SK-N-SH (cell line): ENCODE measurements around the gene HDAC8.

Source experiments
- CTCF ChIP-seq: fragments of 200-600 bp; sonication (generic); IDR thresholded peaks from 2 replicates; pipeline ENCODE4 v1.6.1; 2017; ENCODE audit warnings: antibody characterized with exemption, mild to moderate bottlenecking, moderate library complexity
- EP300 ChIP-seq, 2 experiments: IDR thresholded peaks; 2 replicates each; pipeline versions ENCODE4 v1.4.0 to v1.6.1; 2012; ENCODE audit warnings: borderline replicate concordance in 1 of 2, low read depth in 1 of 2, low read length in 1 of 2
- EZH2phosphoT487 ChIP-seq: fragments of 200-600 bp; sonication (generic); IDR thresholded peaks from 2 replicates; pipeline ENCODE4 v1.6.1; 2017; ENCODE audit warnings: low read depth, mixed run types, mild to moderate bottlenecking, antibody characterized with exemption, moderate library complexity, borderline replicate concordance
- GABPA ChIP-seq: IDR thresholded peaks from 2 replicates; pipeline ENCODE4 v1.4.0; 2012; ENCODE audit warnings: low read depth, mild to moderate bottlenecking
- IRF3 ChIP-seq: fragments of 150-350 bp; IDR thresholded peaks from 2 replicates; pipeline ENCODE4 v1.6.1; 2016; ENCODE audit warnings: mild to moderate bottlenecking, low read depth, low read length
- JUND ChIP-seq: IDR thresholded peaks from 2 replicates; pipeline ENCODE4 v1.4.0; 2012
- NFIC ChIP-seq: IDR thresholded peaks from 2 replicates; pipeline ENCODE4 v1.4.0; 2012; ENCODE audit warnings: borderline replicate concordance
- TCF12 ChIP-seq: IDR thresholded peaks from 2 replicates; pipeline ENCODE4 v1.4.0; 2012
- TEAD4 ChIP-seq: IDR thresholded peaks from 2 replicates; pipeline ENCODE4 v1.4.0; 2012; ENCODE audit warnings: mild to moderate bottlenecking, borderline replicate concordance; ENCODE audit not compliant: insufficient read depth
- YY1 ChIP-seq: IDR thresholded peaks from 2 replicates; pipeline ENCODE4 v1.4.0; 2012; ENCODE audit warnings: low read depth, mild to moderate bottlenecking
- TF ChIP-seq, protein P1 (sequence below): IDR thresholded peaks from 2 replicates; pipeline ENCODE4 v1.4.0; 2012; ENCODE audit warnings: low read depth, borderline replicate concordance

DNA sequence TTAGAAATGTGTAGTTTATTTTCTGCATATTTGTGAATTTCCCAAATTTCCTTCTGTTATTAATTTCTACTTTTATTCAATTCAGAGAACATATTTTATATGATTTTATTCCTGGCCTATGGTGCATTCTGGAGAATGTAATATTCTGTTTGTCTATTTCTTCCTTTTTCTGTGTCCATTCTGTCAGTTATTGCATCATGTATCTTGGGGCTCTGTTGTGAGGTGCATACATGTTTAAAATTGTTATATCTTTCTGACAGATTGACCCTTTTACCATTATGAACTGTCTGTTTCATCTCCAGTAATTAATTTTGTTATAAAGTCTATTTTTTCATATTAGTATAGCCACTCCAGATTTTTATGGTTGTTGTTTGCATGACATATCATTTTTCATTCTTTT lies 170.0 kb downstream of the HDAC8 start:
- TF ChIP-seq EZH2phosphoT487: no peak
- TF ChIP-seq EP300 (IDR thresholded peaks at IDR 0.05; ENCODE audit: borderline replicate concordance in 1 of 2, low read depth in 1 of 2, low read length in 1 of 2): no peak
- no peak for TF ChIP-seq YY1
- TF ChIP-seq NFIC: no peak
- no peak for TF ChIP-seq CTCF
- no peak for TF ChIP-seq JUND
- TF ChIP-seq GABPA: no peak
- no peak for TF ChIP-seq TCF12
- TF ChIP-seq TEAD4: no peak
- TF ChIP-seq, protein P1, sequence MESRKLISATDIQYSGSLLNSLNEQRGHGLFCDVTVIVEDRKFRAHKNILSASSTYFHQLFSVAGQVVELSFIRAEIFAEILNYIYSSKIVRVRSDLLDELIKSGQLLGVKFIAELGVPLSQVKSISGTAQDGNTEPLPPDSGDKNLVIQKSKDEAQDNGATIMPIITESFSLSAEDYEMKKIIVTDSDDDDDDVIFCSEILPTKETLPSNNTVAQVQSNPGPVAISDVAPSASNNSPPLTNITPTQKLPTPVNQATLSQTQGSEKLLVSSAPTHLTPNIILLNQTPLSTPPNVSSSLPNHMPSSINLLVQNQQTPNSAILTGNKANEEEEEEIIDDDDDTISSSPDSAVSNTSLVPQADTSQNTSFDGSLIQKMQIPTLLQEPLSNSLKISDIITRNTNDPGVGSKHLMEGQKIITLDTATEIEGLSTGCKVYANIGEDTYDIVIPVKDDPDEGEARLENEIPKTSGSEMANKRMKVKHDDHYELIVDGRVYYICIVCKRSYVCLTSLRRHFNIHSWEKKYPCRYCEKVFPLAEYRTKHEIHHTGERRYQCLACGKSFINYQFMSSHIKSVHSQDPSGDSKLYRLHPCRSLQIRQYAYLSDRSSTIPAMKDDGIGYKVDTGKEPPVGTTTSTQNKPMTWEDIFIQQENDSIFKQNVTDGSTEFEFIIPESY: no peak
- no peak for TF ChIP-seq IRF3
